HCT116 (cell line): ENCODE measurements around the gene LRRC3B.

ENCODE experiments used
- CEBPB ChIP-seq: IDR thresholded peaks from 2 replicates; pipeline ENCODE4 v1.6.1; 2012; ENCODE audit warnings: low read depth
- CTCF ChIP-seq, 3 experiments: fragments of 200-600 bp in 1 of 3; sonication (generic) in 1 of 3; IDR thresholded peaks in 2 of 3; conservative IDR thresholded peaks in 1 of 3; 2 replicates each; pipeline ENCODE4 v1.5.1; 2012 to 2017; ENCODE audit warnings: low read depth in 2 of 3, low read length in 2 of 3, antibody characterized with exemption in 1 of 3, borderline replicate concordance in 1 of 3, control low read depth in 1 of 3, mild to moderate bottlenecking in 1 of 3, mixed read lengths in 1 of 3, mixed run types in 1 of 3, moderate library complexity in 1 of 3; ENCODE audit not compliant: insufficient read depth in 1 of 3
- EZH2 ChIP-seq: fragments of 200-600 bp; sonication (generic); IDR thresholded peaks from 2 replicates; pipeline ENCODE4 v1.6.1; 2017; ENCODE audit warnings: antibody characterized with exemption, mixed run types
- POLR2A ChIP-seq: IDR thresholded peaks from 2 replicates; pipeline ENCODE4 v1.7.0; 2011; ENCODE audit warnings: borderline replicate concordance; ENCODE audit not compliant: insufficient read depth, insufficient read length; ENCODE audit errors: extremely low read depth
- POLR2AphosphoS5 ChIP-seq: IDR thresholded peaks from 2 replicates; pipeline ENCODE4 v1.6.1; 2011; ENCODE audit warnings: mild to moderate bottlenecking, low read depth, low read length, moderate library complexity
- RAD21 ChIP-seq: IDR thresholded peaks from 2 replicates; pipeline ENCODE4 v1.6.1; 2012; ENCODE audit warnings: low read depth, mild to moderate bottlenecking
- REST ChIP-seq: IDR thresholded peaks from 2 replicates; pipeline ENCODE4 v1.6.1; 2012; ENCODE audit warnings: low read depth
- SIN3A ChIP-seq: IDR thresholded peaks from 2 replicates; pipeline ENCODE4 v1.6.1; 2012; ENCODE audit warnings: low read depth
- ZNF274 ChIP-seq: fragments of 200-500 bp; sonication (Bioruptor generic); IDR thresholded peaks from 2 replicates; pipeline ENCODE4 v1.6.1; 2014; ENCODE audit warnings: mild to moderate bottlenecking, low read depth, low read length, inconsistent platforms

GRCh38 chr3:26653811-26654425 is 31.3 kb downstream of the LRRC3B start:
- TF ChIP-seq CTCF (IDR thresholded peaks at IDR 0.05 in 2 of 3, conservative IDR thresholded peaks at IDR 0.05 in 1 of 3; ENCODE audit: borderline replicate concordance in 1 of 3, insufficient read depth in 1 of 3, low read depth in 2 of 3, low read length in 2 of 3) (no peak), REST (no peak), ZNF274 (no peak), POLR2A (no peak), EZH2 (no peak), CEBPB (no peak), SIN3A (no peak), RAD21 (no peak), POLR2AphosphoS5 (no peak)
